Endothelial cell of umbilical vein (primary cell): ENCODE measurements around the gene CACNA1C. TPM values are rescaled to one million over a fixed set of nuclear protein-coding genes. Genes with fewer than 3 reads are reported as not detected.

Experiments used
- BruUV-seq: library from RNA; stranded (reverse); fragments of 400-500 nt; replicated peaks from 2 replicates; lab custom pipeline; 2021; lab: Mats Ljungman, UMichigan
- CTCF ChIA-PET: fragments of 300-600, 350-600 bp; sonication (Branson Sonifier 250); formaldehyde crosslinking; loops from one replicate; lab custom pipeline; 2021; ENCODE audit warnings: antibody characterized with exemption, inconsistent platforms; lab: Charles Lee
- POLR2A ChIA-PET: fragments of 300-600, 350-600 bp; sonication (Branson Sonifier 250); formaldehyde crosslinking; loops from one replicate; lab custom pipeline; 2021; ENCODE audit warnings: antibody characterized with exemption, inconsistent platforms; lab: Charles Lee
- DNase-seq: peaks from one replicate; pipeline ENCODE4 v3.0.0-alpha.2; 2011; ENCODE audit warnings: low read depth, low spot score
- FAIRE-seq: peaks from 2 replicates; lab custom pipeline; 2011; peaks lifted over from hg19 to GRCh38; lab: Jason Lieb, UNC
- H2AFZ ChIP-seq: 2 replicates; pipeline ENCODE4 v1.6.0; 2012; ENCODE audit warnings: low read depth, low read length, control low read depth, inconsistent platforms
- H3K27ac ChIP-seq: 2 replicates; pipeline ENCODE4 v1.5.1; 2011; ENCODE audit warnings: low read depth, mild to moderate bottlenecking, control low read depth, low read length, moderate library complexity; ENCODE audit not compliant: insufficient read depth
- H3K27me3 ChIP-seq, 2 experiments: 2 replicates each; pipeline versions ENCODE4 v1.6.0 to v1.6.1; 2011; ENCODE audit warnings: low read length in 2 of 2, mixed read lengths in 1 of 2; ENCODE audit not compliant: control insufficient read depth in 2 of 2, insufficient read depth in 2 of 2
- H3K36me3 ChIP-seq, 2 experiments: 2 replicates in 1 of 2; 3 replicates in 1 of 2; pipeline ENCODE4 v1.5.1; 2011; ENCODE audit warnings: low read length in 2 of 2, mild to moderate bottlenecking in 1 of 2, moderate library complexity in 1 of 2; ENCODE audit not compliant: control insufficient read depth in 2 of 2, insufficient read depth in 2 of 2; ENCODE audit errors: extremely low read depth in 1 of 2
- H3K4me1 ChIP-seq: 3 replicates; pipeline ENCODE4 v1.5.1; 2011; ENCODE audit warnings: mild to moderate bottlenecking, low read length; ENCODE audit not compliant: control insufficient read depth, insufficient read depth; ENCODE audit errors: extremely low read depth
- H3K4me2 ChIP-seq: 2 replicates; pipeline ENCODE4 v1.6.1; 2011; ENCODE audit warnings: low read length, control low read depth, mixed read lengths; ENCODE audit not compliant: insufficient read depth
- H3K4me3 ChIP-seq, 3 experiments: fragments of 200-600 bp in 1 of 3; sonication (generic), shearing (Covaris generic) in 1 of 3; replicated peaks in 1 of 3; 2 replicates each; pipeline ENCODE4 v1.5.1; 2011 to 2016; ENCODE audit warnings: control low read depth in 3 of 3, low read length in 3 of 3, mild to moderate bottlenecking in 2 of 3, inconsistent platforms in 1 of 3, low read depth in 1 of 3, moderate library complexity in 1 of 3; ENCODE audit not compliant: insufficient read depth in 1 of 3
- H3K79me2 ChIP-seq: 2 replicates; pipeline ENCODE4 v1.6.0; 2012; ENCODE audit warnings: low read length, inconsistent platforms; ENCODE audit not compliant: control insufficient read depth, insufficient read depth
- H3K9ac ChIP-seq: replicated peaks from 2 replicates; pipeline ENCODE3; 2011; ENCODE audit warnings: low read length, control low read depth; ENCODE audit not compliant: insufficient read depth; ENCODE audit errors: extremely low read depth
- H3K9me1 ChIP-seq: replicated peaks from 3 replicates; pipeline ENCODE4 v1.6.0; 2011; ENCODE audit warnings: mild to moderate bottlenecking, low read length; ENCODE audit not compliant: control insufficient read depth, insufficient read depth; ENCODE audit errors: extremely low read depth
- H3K9me3 ChIP-seq: replicated peaks from 2 replicates; pipeline ENCODE4 v1.5.1; 2012; ENCODE audit warnings: low read length, inconsistent platforms; ENCODE audit not compliant: control insufficient read depth, insufficient read depth
- H4K20me1 ChIP-seq: replicated peaks from 2 replicates; pipeline ENCODE3; 2011; ENCODE audit warnings: mild to moderate bottlenecking, low read length; ENCODE audit not compliant: control insufficient read depth, insufficient read depth; ENCODE audit errors: extremely low read depth
- CTCF ChIP-seq, 2 donors: IDR thresholded peaks; 1 replicate in 1 of 2; 2 replicates in 1 of 2; pipeline ENCODE4 v1.5.1; 2011; ENCODE audit warnings: low read length in 2 of 2, mild to moderate bottlenecking in 2 of 2, moderate library complexity in 2 of 2, control low read depth in 1 of 2, inconsistent platforms in 1 of 2, low read depth in 1 of 2; ENCODE audit not compliant: insufficient read depth in 1 of 2; ENCODE audit errors: extremely low read depth in 1 of 2
- EZH2 ChIP-seq: IDR thresholded peaks from 2 replicates; pipeline ENCODE4 v1.6.1; 2012; ENCODE audit warnings: borderline replicate concordance, low read depth, mild to moderate bottlenecking, moderate library complexity, low read length, inconsistent platforms; ENCODE audit not compliant: severe bottlenecking
- FOS ChIP-seq: IDR thresholded peaks from 2 replicates; pipeline ENCODE4 v1.6.1; 2011; ENCODE audit warnings: mild to moderate bottlenecking, low read length, moderate library complexity, borderline replicate concordance; ENCODE audit not compliant: insufficient read depth
- GATA2 ChIP-seq: IDR thresholded peaks from 2 replicates; pipeline ENCODE4 v1.7.0; 2011; ENCODE audit warnings: low read depth, mild to moderate bottlenecking, moderate library complexity, mixed read lengths, low read length; ENCODE audit not compliant: insufficient read length, insufficient read depth
- JUN ChIP-seq: IDR thresholded peaks from 2 replicates; pipeline ENCODE4 v1.6.1; 2011; ENCODE audit warnings: borderline replicate concordance, low read depth; ENCODE audit not compliant: insufficient read length, insufficient read depth
- MAX ChIP-seq: IDR thresholded peaks from 2 replicates; pipeline ENCODE4 v1.6.1; 2011; ENCODE audit not compliant: insufficient read depth, insufficient read length
- MYC ChIP-seq: IDR thresholded peaks from one replicate; pipeline ENCODE4 v1.6.1; 2011; ENCODE audit warnings: mild to moderate bottlenecking, low read depth, low read length
- POLR2A ChIP-seq: IDR thresholded peaks from 2 replicates; pipeline ENCODE4 v1.6.1; 2012; ENCODE audit warnings: low read depth, mild to moderate bottlenecking, control low read depth, low read length
- POLR2AphosphoS5 ChIP-seq: IDR thresholded peaks from 2 replicates; pipeline ENCODE4 v1.6.1; 2012; ENCODE audit warnings: low read depth, mild to moderate bottlenecking, control low read depth, low read length, moderate library complexity; ENCODE audit not compliant: insufficient read depth
- dilution Hi-C: fragments of 300-500 bp; cut with MboI; formaldehyde crosslinking; loops from one replicate; pipeline ENCODE4 v1.15.0; 2019; ENCODE audit warnings: low sequenced_read_pairs; ENCODE audit not compliant: extremely low pct_ligation_motif_present
- intact Hi-C: fragments of 100-400 bp; cut with micrococcal nuclease; formaldehyde crosslinking; loops from one replicate; pipeline ENCODE4 v1.10.0; 2022
- polyA plus RNA-seq, 4 experiments: library from polyadenylated mRNA; depleted of rRNA in 3 of 4; stranded (reverse) in 3 of 4; unstranded in 1 of 4; fragments of >200 nt; gene quantifications; 2 replicates each; pipeline versions ENCODE4 v1.2.1 to v1.2.3, GENCODE V29; 2011 to 2012; ENCODE audit warnings: missing spikeins in 1 of 4
- total RNA-seq: library from RNA; stranded (reverse); gene quantifications from 2 replicates; pipeline ENCODE4 v1.2.3, GENCODE V29; 2021

The CACNA1C gene
- total and polyA plus RNA-seq, 2 donors (not counting 3 experiments of a cell fraction or from before 2014, with no cell fraction given): not detected

GRCh38 chr12:2528001-2528400 is 475.2 kb downstream of the CACNA1C start:
- TF ChIP-seq FOS (no peak), POLR2AphosphoS5 (no peak), MAX (no peak), EZH2 (no peak), GATA2 (no peak), MYC (no peak), JUN (no peak), CTCF (IDR thresholded peaks at IDR 0.05; ENCODE audit: extremely low read depth in 1 of 2, insufficient read depth in 1 of 2, low read depth in 1 of 2, low read length in 2 of 2) (no peak), POLR2A (no peak)
- DNase-seq (no peak), FAIRE-seq (no peak)
- ChIA-PET CTCF (no interaction called here), POLR2A (no interaction called here)
- dilution Hi-C loops: no loop called here
- Histone ChIP-seq H3K36me3 (no peaks in the 10 kb centered on the region), H2AFZ (no peak overlapping the region), H3K9ac (no peak overlapping the region), H4K20me1 (no peaks in the 10 kb centered on the region), H3K4me2 (no peak overlapping the region), H3K9me3 (no peaks in the 10 kb centered on the region), H3K27ac (no peak overlapping the region), H3K9me1 (no peaks in the 10 kb centered on the region), H3K4me1 (no peaks in the 10 kb centered on the region), H3K4me3 (no peak overlapping the region), H3K27me3 (no peaks in the 10 kb centered on the region), H3K79me2 (no peaks in the 10 kb centered on the region)
- intact Hi-C loops: no loop called here
- BruUV-seq: no TSS peak
